ENCODE data around the gene C12orf76.
A peak's percentile ranks its signal among the peaks of the same experiment; 100 is the strongest.

C12orf76 gene
- long read RNA-seq, transcript C12orf76-203 (2 exons, 1,755 nt): major isoform, 22 of 141 reads
- long read RNA-seq, transcript C12orf76-208 (3 exons, 496 nt): minor isoform, 6 of 141 reads
- long read RNA-seq, partial matches to known transcripts: 112 of 141 reads
- long read RNA-seq, other reads (novel, unspliced or antisense): 1 of 141 reads

- Histone ChIP-seq H3K27ac (replicated peaks) (peak within 1 kb of the TSS; percentile 75), H3K27me3 (ENCODE audit: insufficient read depth, poor library complexity, severe bottlenecking) (no peaks in the 10 kb centered on the region), H3K4me3 (replicated peaks; ENCODE audit: insufficient read depth, low read length) (peak within 1 kb of the TSS; percentile 82)
- peak; percentile 97 for TF ChIP-seq GABPA (IDR thresholded peaks at IDR 0.05; ENCODE audit: low read depth)
- no peak for TF ChIP-seq CTCF (IDR thresholded peaks at IDR 0.05; ENCODE audit: insufficient read depth, low read length)
- peak; percentile 58; the same call in 1 of the 2 replicates for TF ChIP-seq SPI1 (IDR thresholded peaks at IDR 0.05; ENCODE audit: borderline replicate concordance, low read depth)
- TF ChIP-seq POLR2AphosphoS5 (IDR thresholded peaks at IDR 0.05; ENCODE audit: low read depth): peak; percentile 74
- no peak for TF ChIP-seq REST (IDR thresholded peaks at IDR 0.05; ENCODE audit: insufficient replicate concordance, low read depth)
- DNase-seq (ENCODE audit: low read depth in 1 of 2, low spot score in 1 of 2): peak; percentile 92 to 97
Measured at GRCh38 chr12:110048242-110049027, at the start of gene C12orf76. TSS of gene C12orf76 (minus strand) at chr12:110048522. CDS start at chr12:110048495, 27 bp downstream.

GRCh38 chr12:110093631-110094311 lies 45.4 kb upstream of the C12orf76 start:
- DNase-seq (ENCODE audit: low read depth in 1 of 2, low spot score in 1 of 2): no peak
- Histone ChIP-seq H3K27ac (replicated peaks) (no peak overlapping the region), H3K27me3 (ENCODE audit: insufficient read depth, poor library complexity, severe bottlenecking) (no peaks in the 10 kb centered on the region), H3K4me3 (replicated peaks; ENCODE audit: insufficient read depth, low read length) (no peak overlapping the region)
- no peak for TF ChIP-seq SPI1 (IDR thresholded peaks at IDR 0.05; ENCODE audit: borderline replicate concordance, low read depth)
- no peak for TF ChIP-seq REST (IDR thresholded peaks at IDR 0.05; ENCODE audit: insufficient replicate concordance, low read depth)
- no peak for TF ChIP-seq CTCF (IDR thresholded peaks at IDR 0.05; ENCODE audit: insufficient read depth, low read length)
- TF ChIP-seq POLR2AphosphoS5 (IDR thresholded peaks at IDR 0.05; ENCODE audit: low read depth): no peak
- no peak for TF ChIP-seq GABPA (IDR thresholded peaks at IDR 0.05; ENCODE audit: low read depth)

GRCh38 chr12:110091136-110091711 lies 42.9 kb upstream of the C12orf76 start:
- Histone ChIP-seq H3K27me3 (ENCODE audit: insufficient read depth, poor library complexity, severe bottlenecking) (no peaks in the 10 kb centered on the region), H3K4me3 (replicated peaks; ENCODE audit: insufficient read depth, low read length) (no peak overlapping the region), H3K27ac (replicated peaks) (no peak overlapping the region)
- TF ChIP-seq SPI1 (IDR thresholded peaks at IDR 0.05; ENCODE audit: borderline replicate concordance, low read depth) (no peak), GABPA (IDR thresholded peaks at IDR 0.05; ENCODE audit: low read depth) (no peak), CTCF (IDR thresholded peaks at IDR 0.05; ENCODE audit: insufficient read depth, low read length) (no peak), REST (IDR thresholded peaks at IDR 0.05; ENCODE audit: insufficient replicate concordance, low read depth) (no peak), POLR2AphosphoS5 (IDR thresholded peaks at IDR 0.05; ENCODE audit: low read depth) (no peak)
- DNase-seq (ENCODE audit: low read depth in 1 of 2, low spot score in 1 of 2): no peak
